Stimulated activated CD4-positive, alpha-beta T cell treated with anti-CD3 and anti-CD28 coated beads, Interleukin-4, amount 100 ng/mL, for 4 hours (primary cell): ENCODE data around the gene DNASE1L1.

Experiments
- DNase-seq, 2 experiments: peaks; one replicate each; pipeline ENCODE4 v3.0.0-alpha.2; 2020

The DNASE1L1 gene

DNA sequence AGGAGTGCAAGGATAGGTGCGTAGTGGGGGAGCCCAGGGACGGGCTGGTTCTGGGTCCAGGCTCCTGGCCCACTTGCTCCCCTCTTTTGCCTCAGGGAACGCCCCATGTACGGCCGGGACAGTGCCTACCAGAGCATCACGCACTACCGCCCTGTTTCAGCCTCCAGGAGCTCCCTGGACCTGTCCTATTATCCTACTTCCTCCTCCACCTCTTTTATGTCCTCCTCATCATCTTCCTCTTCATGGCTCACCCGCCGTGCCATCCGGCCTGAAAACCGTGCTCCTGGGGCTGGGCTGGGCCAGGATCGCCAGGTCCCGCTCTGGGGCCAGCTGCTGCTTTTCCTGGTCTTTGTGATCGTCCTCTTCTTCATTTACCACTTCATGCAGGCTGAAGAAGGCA, 28.3 kb downstream of the DNASE1L1 start:
- no peak for DNase-seq

DNA sequence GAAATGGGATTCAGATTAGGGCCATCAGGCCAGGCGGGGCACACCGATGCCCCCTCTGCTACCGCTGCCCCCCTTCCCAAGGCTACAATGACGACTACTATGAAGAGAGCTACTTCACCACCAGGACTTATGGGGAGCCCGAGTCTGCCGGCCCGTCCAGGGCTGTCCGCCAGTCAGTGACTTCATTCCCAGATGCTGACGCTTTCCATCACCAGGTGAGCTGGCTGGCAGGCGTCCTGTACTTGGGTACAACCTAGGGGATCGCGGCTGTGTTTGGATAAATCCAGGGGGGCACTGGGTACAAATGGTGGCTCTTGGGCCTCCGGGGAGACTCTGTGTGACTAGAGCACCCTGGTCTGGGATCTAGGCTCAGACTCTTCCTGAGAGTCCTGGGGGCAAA, 28.9 kb downstream of the DNASE1L1 start:
- DNase-seq, result no peak

DNA sequence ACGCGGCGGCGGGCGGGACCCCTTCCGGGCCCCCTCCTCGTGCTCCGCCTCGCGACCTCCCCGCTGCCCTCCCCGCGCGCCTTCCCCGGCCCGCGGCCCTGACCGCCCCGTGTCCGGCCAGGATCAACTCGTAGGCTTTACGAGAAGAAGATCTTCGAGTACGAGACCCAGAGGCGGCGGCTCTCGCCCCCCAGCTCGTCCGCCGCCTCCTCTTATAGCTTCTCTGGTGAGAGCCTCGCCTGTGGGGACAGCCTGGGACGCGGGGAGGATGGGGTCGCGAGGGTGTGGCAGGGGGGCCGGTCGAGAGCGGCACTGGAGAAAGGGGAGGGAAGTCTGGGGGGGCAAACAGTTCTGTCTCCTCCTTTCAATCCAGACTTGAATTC, 29.5 kb downstream of the DNASE1L1 start:
- DNase-seq, result no peak

DNA sequence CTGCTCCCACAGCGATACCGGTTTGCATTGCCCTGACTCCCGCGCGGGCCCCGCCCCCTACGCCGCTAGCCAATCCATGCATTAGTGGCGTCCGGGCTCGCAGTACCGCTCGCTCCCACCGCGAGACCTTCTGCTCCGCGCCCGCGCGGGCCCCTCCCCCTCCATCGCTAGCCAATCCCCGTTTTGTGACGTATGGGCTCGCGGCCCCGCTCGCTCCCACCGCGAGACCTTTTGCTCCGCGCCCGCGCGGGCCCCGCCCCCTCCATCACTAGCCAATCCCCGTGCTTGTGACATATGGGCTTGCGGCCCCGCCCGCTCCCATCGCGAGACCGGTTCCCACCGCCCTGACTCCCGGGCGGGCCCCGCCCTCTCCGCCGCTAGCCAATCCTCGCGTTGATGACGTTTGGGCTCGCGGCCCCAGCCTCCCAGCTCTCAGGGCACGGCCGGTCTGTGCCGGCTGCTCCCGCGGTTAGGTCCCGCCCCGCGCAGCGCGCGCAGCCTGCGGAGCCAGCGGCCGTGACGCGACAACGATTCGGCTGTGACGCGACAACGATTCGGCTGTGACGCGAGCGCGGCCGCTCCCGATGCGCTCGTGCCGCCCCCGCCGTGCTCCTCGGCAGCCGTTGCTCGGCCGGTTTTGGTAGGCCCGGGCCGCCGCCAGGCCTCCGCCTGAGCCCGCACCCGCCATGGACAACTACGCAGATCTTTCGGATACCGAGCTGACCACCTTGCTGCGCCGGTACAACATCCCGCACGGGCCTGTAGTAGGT, 30.1 kb downstream of the DNASE1L1 start, which contains the start of gene EMD:
EMD (plus strand) TSS at position 497 of the 770 bp plus-strand sequence; CDS start at position 687, 190 bp downstream.
- peak; percentile 92 to 97 for DNase-seq

DNA sequence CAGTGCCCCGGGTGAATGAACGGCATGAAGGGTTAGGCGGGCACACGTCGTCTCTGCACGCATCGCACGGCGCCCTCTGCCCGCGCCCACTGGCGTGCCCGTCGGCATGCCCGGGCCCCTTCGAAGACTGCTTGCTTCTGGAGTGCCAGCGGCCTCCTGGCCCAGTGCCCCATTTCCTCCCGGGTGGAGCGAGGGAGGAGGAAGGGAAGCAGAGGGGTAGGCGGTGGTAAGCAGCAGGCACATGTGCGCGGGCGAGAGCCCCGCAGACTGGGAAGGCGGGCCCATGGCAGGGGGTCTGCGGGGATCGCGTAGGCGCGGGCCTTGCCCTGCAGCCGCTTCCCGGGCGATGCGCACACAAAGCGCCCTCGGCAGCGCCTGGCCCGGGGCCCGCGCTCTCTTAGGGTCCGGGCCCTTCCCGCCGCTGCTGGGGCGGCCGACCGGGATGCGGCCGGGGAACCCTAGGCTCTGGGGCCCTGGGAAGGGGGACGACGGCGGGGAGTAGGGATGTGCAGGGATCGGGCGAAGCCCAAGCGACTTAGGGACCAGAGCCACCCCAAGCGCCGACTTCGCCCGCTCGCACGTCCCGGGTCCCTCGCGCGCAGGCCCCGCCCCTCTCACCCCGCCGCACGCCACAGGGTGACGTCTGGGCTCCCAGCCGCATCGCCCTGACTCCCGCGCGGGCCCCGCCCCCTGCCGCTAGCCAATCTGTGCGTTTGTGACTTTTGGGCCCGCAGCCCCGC, 30.8 kb downstream of the DNASE1L1 start:
- peak in 1 of 2 experiments; percentile 26 for DNase-seq

DNA sequence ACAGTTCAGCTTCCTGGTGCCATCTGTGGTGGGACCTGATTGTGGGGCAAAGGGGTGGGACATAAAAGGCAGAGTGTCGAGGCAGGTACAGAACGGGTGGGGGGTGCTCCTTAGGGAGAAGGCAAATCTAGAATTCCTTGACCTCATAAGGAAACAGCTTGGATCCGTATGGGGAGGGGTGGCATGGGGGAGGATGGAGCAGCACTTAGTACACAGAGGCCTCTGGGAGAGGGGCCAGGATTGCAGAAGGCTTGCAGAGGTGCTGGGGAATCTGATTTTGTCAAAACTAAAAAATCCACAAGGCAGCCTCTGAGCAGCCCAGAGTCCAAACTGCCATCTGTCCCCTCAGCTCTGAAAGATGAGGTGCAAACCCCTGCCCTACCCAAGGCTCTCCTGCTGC, 32.3 kb downstream of the DNASE1L1 start:
- DNase-seq, result no peak

DNA sequence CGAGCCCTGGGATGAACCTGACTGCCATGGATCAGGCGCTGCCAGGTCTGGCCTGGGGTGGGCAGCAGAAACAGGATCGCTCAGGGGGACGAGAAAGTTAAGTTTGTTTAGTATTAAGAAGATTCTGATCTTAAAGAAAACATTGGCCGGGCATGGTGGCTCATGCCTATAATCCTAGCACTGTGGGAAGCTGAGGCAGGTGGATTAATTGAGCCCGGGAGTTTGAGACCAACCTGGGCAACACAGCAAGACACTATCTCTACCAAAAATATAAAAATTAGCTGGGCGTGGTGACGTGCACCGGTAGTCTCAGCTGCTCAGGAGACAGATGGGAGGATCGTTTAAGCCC, 33.9 kb downstream of the DNASE1L1 start:
- no peak for DNase-seq

DNA sequence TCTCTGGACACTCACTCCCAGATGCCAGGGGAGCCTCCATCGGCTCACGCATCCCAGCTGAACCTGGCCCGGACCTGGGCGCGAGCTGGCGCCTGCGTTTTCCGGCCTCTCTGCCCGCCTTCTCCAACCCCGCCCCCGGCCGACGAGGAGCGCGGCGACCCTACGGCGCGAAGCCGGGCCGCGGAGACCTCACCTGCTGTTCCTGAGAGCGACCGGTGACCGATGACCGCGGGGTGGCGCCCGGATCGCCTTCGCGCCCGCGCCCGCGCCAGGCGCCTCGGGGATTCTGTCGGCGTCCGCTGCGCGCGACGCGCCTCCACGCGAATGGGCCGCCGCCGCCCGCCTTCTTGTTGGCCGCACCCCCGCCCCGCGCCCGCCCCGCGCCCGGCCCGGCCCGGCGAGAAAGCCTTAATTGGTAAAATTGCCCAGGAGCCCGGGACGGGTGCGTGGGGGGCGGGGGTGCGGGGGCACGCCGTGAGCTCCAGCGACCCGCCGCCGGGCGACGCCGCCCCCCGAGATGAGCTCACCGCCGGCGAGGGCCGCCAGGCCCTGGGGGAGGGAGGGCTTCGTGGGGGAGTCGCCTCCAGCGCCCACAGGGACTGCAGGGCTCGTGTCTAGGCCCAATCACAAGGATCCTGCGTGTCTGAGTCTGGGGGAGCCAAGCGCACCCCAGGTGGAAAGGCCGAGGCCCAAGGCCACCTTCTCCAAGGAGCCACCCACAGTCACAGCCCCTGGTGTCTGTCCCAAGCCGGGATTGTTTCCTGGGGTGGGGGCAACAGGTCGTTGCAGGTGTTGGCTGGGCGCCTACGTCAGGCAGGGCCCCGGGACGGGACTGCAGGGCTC, 34.5 kb downstream of the DNASE1L1 start, which contains the start of gene FLNA:
FLNA (minus strand) TSS at position 322 of the 843 bp plus-strand sequence. CDS start 3,389 bp downstream, outside the sequence.
- peak in 1 of 2 experiments; percentile 30 for DNase-seq

DNA sequence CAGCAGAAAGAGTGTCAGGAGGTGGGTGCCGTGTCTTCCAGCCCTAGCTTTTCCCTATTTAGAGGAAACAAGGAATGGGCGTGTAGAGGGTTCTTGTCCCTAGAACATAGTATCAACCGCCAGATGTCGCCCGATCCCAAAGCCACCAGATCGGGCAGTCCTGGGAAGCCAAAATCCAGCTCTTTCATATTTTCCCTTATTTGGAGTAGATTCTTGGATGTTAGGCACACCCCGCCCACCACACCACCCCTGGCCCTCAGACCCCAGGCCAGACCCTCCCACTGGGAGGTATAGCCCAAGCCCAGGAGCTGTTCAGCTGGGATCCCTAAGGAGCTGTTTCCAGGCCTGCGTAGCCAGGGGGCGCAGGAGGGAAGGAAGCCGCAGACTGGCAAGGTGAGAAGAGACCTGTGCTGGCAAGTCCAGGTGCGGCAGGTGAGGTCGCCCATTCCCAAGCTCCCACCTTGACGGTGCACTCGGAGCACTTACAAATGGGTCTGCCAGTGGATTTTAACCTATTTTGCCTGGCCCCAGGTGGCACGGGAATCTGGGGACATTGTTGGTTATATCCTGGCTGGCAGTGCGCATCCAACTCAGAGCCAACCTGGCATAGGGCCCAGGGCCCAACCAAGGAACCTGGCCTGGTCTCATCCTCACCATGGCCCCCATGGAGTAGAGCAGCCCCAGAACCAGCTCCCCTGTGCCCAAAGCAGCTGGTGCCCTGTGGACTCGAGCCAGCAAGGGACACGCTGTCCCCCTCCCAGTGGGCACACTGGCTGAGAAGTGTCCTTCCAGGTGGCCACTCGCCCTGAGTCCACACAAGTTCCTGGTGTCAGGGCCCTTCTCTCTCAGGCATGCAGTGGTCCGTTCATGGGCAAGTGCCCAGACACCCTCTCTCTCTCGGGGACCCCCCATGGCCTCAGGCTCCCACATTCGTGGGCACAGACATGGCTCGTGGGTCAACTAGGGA, 35.4 kb downstream of the DNASE1L1 start:
- DNase-seq, result no peak

DNA sequence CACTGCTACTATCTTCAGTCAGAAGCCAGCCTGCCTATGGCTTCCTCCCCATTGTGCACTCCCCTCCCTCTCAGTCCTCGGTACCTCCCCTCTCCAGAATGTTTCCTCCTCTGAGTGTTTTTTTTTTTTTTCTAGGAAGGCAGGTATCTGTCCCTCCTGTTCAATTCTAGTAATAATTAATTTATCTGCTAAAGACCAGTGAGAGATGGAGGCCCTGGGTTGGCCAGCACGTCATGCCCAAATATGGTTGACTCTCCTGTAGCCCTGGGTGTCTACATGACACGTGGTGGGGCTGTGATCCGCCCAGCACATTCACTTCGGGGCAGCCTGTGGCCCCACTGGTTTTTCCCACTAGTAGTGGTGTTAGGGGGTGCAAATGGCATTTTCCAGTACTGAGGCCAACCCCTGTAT, 36.4 kb downstream of the DNASE1L1 start:
- DNase-seq, result no peak

DNA sequence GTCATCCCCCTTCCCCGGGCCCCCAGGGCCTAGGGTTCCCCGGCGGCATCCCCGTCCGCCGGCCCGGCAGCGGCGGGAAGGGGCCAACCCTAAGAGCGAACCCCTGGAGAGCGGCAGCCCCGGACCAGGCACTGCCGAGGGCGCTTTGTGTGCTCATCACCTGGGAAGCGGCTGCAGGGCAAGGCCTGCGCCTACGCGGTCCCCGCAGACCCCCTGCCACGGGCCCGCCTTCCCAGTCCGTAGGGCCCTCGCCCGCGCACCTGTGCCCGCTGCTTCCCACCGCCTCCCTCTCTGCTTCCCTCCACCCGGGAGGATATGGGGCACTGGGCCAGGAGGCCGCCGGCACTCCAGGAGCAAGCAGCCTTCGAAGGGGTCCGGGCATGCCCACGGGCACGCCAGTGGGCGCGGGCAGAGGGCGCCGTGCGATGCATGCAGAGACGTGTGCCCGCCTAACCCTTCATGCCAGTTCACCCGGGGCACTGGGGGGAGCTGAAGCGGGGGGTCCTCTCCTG, 37.2 kb downstream of the DNASE1L1 start:
- DNase-seq, result no peak

DNA sequence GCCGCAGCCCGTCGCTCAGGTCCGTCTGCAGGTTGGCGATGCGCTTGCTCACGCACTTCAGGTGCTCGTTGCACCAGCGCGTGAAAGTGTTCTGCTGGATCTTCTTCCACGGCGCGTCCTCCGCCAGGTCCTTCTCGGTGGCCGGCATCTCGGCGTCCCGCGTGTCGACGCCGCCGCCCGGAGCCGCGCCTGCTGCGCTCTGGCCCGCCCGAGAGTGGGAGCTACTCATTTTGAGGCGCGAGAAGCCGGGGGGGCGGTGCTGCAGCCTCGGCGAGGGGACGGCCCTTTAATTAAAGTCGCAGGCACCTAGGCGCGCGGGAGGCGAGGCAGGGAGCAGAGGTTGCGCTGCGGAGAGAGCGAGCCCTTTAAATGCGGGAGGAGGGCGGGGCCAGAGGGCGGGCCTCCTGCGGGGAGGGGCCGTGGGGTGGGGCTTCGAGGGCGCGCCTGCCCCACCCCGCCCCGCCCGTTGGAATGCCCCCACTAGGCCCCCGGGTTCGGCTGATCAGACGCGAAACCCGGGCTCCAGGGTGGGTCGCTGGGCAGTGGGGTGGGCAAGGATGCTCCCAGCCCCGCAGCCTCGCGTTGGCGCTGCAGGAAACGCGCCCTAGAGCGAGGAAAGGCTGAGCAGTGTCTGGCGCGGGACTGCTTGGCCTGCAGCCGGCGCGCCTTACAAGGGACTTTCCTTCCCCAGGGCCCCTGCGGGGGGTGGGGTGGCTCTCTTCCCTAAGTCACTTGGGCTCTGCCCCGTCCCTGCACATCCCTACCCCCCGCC, 37.9 kb downstream of the DNASE1L1 start:
- DNase-seq, result peak; percentile 86 to 93

DNA sequence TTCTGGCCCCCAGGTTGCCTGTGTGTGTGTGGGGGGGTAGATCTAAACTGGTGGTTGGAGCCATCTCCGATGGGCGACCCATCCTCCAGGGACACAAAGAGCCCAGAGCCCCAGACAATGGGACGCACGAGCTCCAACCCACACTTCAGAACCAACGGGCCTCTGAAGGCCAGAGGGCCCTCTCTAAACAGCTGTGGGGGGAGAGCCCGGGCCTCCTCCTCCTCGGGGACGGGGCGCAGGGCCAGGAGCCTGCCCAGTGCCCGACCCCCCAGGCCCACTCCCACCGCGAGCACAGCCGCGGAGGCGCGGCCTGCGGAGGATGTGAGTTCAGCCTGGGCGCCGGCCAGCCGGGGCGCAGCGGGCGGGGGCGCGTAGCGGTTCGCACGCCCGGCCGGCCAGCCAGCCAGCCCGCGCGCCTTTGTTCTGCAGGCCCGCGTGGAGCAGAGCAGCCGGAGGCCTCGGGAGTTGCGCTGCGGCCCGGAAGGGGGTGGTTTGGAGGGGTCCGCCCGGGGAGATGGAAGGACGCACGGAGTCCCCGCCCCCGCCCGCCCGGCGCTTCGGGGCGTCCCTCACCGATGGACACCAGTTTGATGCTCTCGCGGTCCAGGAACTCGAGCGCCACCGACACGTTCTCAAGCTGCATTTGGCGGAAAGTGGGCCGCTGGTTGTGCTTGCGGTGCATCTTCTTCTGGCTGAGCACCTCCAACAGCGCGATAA, 38.6 kb downstream of the DNASE1L1 start:
- no peak for DNase-seq

DNA sequence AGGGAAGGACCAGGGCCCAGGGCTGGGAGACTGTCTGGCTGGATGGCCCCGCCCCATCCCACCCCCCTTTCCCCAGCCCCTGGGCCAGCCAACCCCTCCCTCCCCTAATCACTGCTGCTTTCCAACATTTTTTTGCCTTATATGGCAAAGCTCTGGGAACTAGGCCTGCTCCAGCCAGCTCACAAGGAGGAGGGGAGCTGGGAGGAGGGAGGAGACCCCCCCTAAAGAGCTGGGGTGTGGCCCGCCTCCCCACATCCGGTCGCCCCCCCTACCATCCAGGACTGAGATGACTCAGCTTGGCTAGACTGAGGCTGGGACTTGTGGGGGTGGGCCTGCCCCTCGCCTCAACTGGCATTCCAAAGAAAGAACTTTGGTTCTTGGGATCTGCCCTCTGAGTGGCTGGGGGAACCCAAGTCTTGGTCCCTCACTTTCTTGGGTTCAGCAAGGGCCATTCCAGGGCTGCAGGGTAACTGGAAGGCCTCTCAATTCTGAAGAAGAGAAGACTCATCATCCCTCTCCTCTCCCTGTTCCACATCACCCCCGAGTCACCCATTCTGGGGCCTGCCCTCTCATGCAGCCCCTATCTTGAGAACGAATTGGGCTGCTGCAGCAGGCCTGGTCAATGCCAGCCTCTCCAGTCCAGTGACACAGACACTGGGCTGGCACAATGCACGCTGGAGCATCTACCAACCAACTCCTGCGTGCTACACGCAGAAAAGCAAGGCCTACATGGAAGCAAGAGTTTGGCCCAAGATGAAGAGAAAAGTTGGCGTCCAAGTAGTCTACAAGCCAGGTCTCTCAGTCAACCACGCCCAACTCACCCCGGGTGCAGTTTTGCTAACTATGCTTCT, 39.4 kb downstream of the DNASE1L1 start:
- peak; percentile 61 to 67 for DNase-seq

DNA sequence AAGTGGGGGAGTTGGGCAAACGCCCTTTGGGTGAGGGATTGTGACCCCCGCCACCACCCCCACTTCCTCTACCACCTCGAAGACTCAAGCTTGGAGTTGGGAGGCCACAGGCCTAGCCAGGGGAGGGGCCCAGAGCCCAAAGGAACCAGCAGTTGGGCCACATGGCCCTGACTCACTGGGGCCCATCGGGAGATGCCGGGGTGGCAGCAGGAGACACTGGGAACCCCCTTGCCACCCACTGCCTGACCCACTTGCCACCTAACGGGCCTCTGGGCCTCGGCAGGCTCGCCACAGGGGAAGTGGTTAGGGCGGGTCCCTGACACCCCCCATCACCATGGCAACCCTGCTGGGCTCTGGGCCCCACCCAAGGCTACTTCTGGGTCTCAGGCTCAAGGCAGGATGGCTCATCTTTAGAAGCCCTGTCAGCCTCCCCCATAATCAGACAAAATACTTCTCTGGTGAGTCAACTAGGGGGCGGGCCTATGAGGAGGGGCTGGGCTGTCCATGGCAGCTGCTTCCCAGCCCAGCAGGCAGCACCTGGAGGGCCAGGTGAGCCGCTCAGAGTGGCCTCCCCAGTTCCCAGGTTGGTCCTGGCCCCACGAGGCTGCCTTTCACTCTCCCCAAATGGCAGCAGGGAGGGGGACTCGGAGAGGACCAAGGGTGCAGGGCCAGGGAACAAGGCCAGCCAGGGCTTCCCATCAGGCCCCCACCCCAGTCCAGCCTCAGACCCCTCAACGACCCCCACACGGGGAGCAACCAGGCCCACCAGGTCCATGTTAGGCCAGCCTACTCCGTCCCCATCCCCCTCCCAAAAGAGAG, 40.2 kb downstream of the DNASE1L1 start:
- DNase-seq, result peak; percentile 80 to 91

DNA sequence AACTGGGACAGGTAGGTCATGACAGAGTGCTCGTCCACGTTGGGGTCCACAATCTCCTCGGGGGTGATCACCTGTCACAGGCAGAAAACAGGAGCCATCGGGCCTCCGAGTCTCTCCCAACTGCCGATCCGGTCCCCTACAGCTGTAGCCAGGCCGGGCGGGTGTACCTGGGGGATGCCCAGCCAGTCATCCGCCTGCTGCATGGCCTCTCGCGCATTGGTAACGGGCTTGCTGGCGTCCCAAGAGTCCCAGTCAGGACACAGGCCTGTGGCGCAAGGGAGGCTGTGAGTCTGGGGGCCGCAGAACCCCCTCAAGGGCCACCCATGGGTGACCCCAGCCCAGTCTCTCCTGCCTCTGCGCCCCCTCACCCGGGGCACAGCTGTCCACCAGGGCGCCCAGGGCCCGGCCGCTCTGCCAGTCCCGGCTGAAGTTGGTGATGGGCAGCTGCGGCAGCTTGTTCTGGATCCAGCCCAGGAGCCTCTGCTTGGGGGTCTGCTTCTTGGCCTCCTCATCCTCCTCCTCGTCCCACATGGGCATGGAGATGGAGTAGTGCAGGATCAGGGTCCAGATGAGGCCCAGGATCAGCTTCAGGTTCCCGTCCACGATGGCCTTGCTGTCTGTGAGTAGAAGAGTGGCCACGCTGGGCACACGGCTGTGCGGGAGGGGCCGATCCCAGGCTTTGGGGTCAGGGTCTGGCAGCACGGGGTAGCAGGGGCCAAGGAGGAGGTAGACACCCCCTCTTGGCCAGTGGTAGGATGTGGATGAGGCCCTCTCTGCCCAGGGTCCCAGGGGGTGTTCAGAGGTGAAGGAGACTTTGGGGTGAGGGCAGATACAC, 41.4 kb downstream of the DNASE1L1 start:
- DNase-seq, result no peak

DNA sequence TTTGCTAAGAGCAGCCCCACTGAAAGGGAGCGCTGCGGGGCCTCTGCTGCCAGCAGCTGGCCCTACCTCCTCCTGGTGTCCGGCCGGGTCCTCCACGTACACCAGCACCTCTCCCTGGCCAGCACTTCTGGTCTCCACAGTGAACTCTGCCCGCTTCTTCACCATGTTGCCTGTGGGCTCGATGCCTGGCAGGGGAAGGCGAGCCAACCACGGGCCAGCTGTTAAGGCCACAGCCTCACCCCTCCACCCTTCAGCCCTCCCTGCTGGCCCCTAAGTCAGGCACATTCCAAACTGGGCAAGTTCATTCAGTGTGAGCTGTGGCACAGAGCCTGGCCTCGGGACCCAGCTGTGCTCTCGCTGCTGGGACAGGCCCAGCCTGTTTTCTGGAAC, 42.4 kb downstream of the DNASE1L1 start:
- no peak for DNase-seq
